ENCODE measurements around the gene CRACR2A.

The CRACR2A gene

GRCh38 chr12:3722368-3722767, 30.5 kb downstream of the CRACR2A start:
- H3K4me3 ChIP-seq (ENCODE audit: low read depth, low read length) = no peak overlapping the region
- TF ChIP-seq MAX (IDR thresholded peaks at IDR 0.05; ENCODE audit: low read depth, low read length) (no peak), MYC (IDR thresholded peaks at IDR 0.05; ENCODE audit: low read depth, low read length) (no peak), CTCF (IDR thresholded peaks at IDR 0.05; ENCODE audit: low read depth, low read length) (no peak), POLR2A (IDR thresholded peaks at IDR 0.05; ENCODE audit: extremely low read depth, insufficient read length) (no peak)
- DNase-seq (ENCODE audit: low read depth) = no peak

GRCh38 chr12:3720772-3721171, 32.1 kb downstream of the CRACR2A start:
- no peak for DNase-seq (ENCODE audit: low read depth)
- TF ChIP-seq MAX (IDR thresholded peaks at IDR 0.05; ENCODE audit: low read depth, low read length) = no peak
- TF ChIP-seq CTCF (IDR thresholded peaks at IDR 0.05; ENCODE audit: low read depth, low read length) = no peak
- TF ChIP-seq MYC (IDR thresholded peaks at IDR 0.05; ENCODE audit: low read depth, low read length) = no peak
- no peak for TF ChIP-seq POLR2A (IDR thresholded peaks at IDR 0.05; ENCODE audit: extremely low read depth, insufficient read length)
- no peak overlapping the region for H3K4me3 ChIP-seq (ENCODE audit: low read depth, low read length)

- H3K4me3 ChIP-seq (ENCODE audit: low read depth, low read length) = no peak overlapping the region
- peak; percentile 52 for DNase-seq (ENCODE audit: low read depth)
- TF ChIP-seq MAX (IDR thresholded peaks at IDR 0.05; ENCODE audit: low read depth, low read length) (no peak), MYC (IDR thresholded peaks at IDR 0.05; ENCODE audit: low read depth, low read length) (no peak), CTCF (IDR thresholded peaks at IDR 0.05; ENCODE audit: low read depth, low read length) (no peak), POLR2A (IDR thresholded peaks at IDR 0.05; ENCODE audit: extremely low read depth, insufficient read length) (no peak)
Observed at GRCh38 chr12:3718100-3718499, 34.8 kb downstream of the CRACR2A start.

- H3K4me3 ChIP-seq (ENCODE audit: low read depth, low read length) = no peak overlapping the region
- TF ChIP-seq MYC (IDR thresholded peaks at IDR 0.05; ENCODE audit: low read depth, low read length) (no peak), POLR2A (IDR thresholded peaks at IDR 0.05; ENCODE audit: extremely low read depth, insufficient read length) (no peak), MAX (IDR thresholded peaks at IDR 0.05; ENCODE audit: low read depth, low read length) (no peak), CTCF (IDR thresholded peaks at IDR 0.05; ENCODE audit: low read depth, low read length) (no peak)
- no peak for DNase-seq (ENCODE audit: low read depth)
Observed at GRCh38 chr12:3717283-3717898, 35.5 kb downstream of the CRACR2A start.

GRCh38 chr12:3715999-3716398, 36.9 kb downstream of the CRACR2A start:
- DNase-seq (ENCODE audit: low read depth) = no peak
- H3K4me3 ChIP-seq (ENCODE audit: low read depth, low read length) = no peak overlapping the region
- no peak for TF ChIP-seq MYC (IDR thresholded peaks at IDR 0.05; ENCODE audit: low read depth, low read length)

- DNase-seq (ENCODE audit: low read depth) = no peak
- TF ChIP-seq MYC (IDR thresholded peaks at IDR 0.05; ENCODE audit: low read depth, low read length) (no peak), CTCF (IDR thresholded peaks at IDR 0.05; ENCODE audit: low read depth, low read length) (no peak), POLR2A (IDR thresholded peaks at IDR 0.05; ENCODE audit: extremely low read depth, insufficient read length) (no peak), MAX (IDR thresholded peaks at IDR 0.05; ENCODE audit: low read depth, low read length) (no peak)
- H3K4me3 ChIP-seq (ENCODE audit: low read depth, low read length) = no peak overlapping the region
Observed at GRCh38 chr12:3713947-3714346, 39.0 kb downstream of the CRACR2A start.

Measured in NB4 (cell line).